Peyer's patch (tissue), 4 donors: ENCODE measurements around the gene ERC2.

Source experiments
- CTCF ChIP-seq, 6 experiments: fragments of 450-650 bp in 4 of 6; fragments of 200-600 bp in 2 of 6; sonication (generic) in 1 of 6; IDR thresholded peaks; one replicate each; pipeline ENCODE4 v1.5.1; 2017 to 2019; ENCODE audit warnings: antibody characterized with exemption in 6 of 6, mild to moderate bottlenecking in 3 of 6, moderate library complexity in 1 of 6
- POLR2A ChIP-seq, 2 donors: fragments of 450-650 bp; IDR thresholded peaks; one replicate each; pipeline ENCODE4 v1.5.1; 2017; ENCODE audit warnings: antibody characterized with exemption in 2 of 2, mild to moderate bottlenecking in 2 of 2, moderate library complexity in 2 of 2

- TF ChIP-seq CTCF (IDR thresholded peaks at IDR 0.05) (no peak), POLR2A (IDR thresholded peaks at IDR 0.05) (no peak)
Measured at GRCh38 chr3:56188201-56188600, 280.1 kb downstream of the ERC2 start.
